GM23338 (cell line): ENCODE measurements around the gene GALNT15. TPM values are rescaled to one million over a fixed set of nuclear protein-coding genes. Genes with fewer than 3 reads are reported as not detected.

Experiments
- ATAC-seq: fragments of 200-7000 bp; cut with Tn5 transposase; 3 replicates; pipeline ENCODE4 v1.9.1; 2020
- DNase-seq: peaks from one replicate; pipeline ENCODE4 v3.0.0-alpha.2; 2015; ENCODE audit warnings: low spot score
- H2AFZ ChIP-seq: fragments of 200-600 bp; sonication (generic); 2 replicates; pipeline ENCODE4 v1.8.0; 2016; ENCODE audit warnings: antibody characterized with exemption, mild to moderate bottlenecking, moderate library complexity
- H3F3A ChIP-seq: fragments of 200-600 bp; sonication (generic); replicated peaks from 2 replicates; pipeline ENCODE4 v1.8.0; 2017; ENCODE audit warnings: antibody characterized with exemption, mixed run types, low read depth
- H3K27ac ChIP-seq: fragments of 200-600 bp; sonication (generic); 2 replicates; pipeline ENCODE4 v1.6.1; 2016; ENCODE audit warnings: low read depth
- H3K27me3 ChIP-seq: fragments of 200-600 bp; sonication (generic); 2 replicates; pipeline ENCODE4 v1.8.0; 2016; ENCODE audit warnings: mild to moderate bottlenecking, mixed run types, moderate library complexity; ENCODE audit not compliant: insufficient read depth
- H3K36me3 ChIP-seq: fragments of 200-600 bp; sonication (generic); 2 replicates; pipeline ENCODE4 v1.8.0; 2016; ENCODE audit warnings: mild to moderate bottlenecking; ENCODE audit not compliant: insufficient read depth
- H3K4me1 ChIP-seq: fragments of 200-600 bp; sonication (generic); 2 replicates; pipeline ENCODE4 v1.8.0; 2016; ENCODE audit warnings: mild to moderate bottlenecking, moderate library complexity; ENCODE audit not compliant: insufficient read depth
- H3K4me2 ChIP-seq: fragments of 200-600 bp; sonication (generic); 2 replicates; pipeline ENCODE4 v1.7.1; 2017; ENCODE audit warnings: mixed run types
- H3K4me3 ChIP-seq: fragments of 200-600 bp; sonication (generic); 2 replicates; pipeline ENCODE4 v1.6.1; 2016; ENCODE audit warnings: mixed run types
- H3K79me2 ChIP-seq: fragments of 200-600 bp; sonication (generic); replicated peaks from 2 replicates; pipeline ENCODE4 v1.8.0; 2017; ENCODE audit warnings: mild to moderate bottlenecking; ENCODE audit not compliant: insufficient read depth
- H3K9me2 ChIP-seq: fragments of 200-600 bp; sonication (generic); 2 replicates; pipeline ENCODE4 v1.8.0; 2017; ENCODE audit not compliant: insufficient read depth
- H4K20me1 ChIP-seq: fragments of 200-600 bp; sonication (generic); replicated peaks from 2 replicates; pipeline ENCODE4 v1.8.0; 2017; ENCODE audit warnings: mild to moderate bottlenecking; ENCODE audit not compliant: insufficient read depth
- H3K27ac Mint-ChIP-seq: 2 replicates; pipeline ENCODE4 v1.8.0; 2020; ENCODE audit warnings: inconsistent platforms, mild to moderate bottlenecking, moderate library complexity, mixed read lengths
- H3K27me3 Mint-ChIP-seq: 3 replicates; pipeline ENCODE4 v1.8.0; 2022; ENCODE audit warnings: low read depth, mild to moderate bottlenecking, moderate library complexity, mixed read lengths, inconsistent platforms; ENCODE audit not compliant: insufficient read depth, poor library complexity
- H3K36me3 Mint-ChIP-seq: 3 replicates; pipeline ENCODE4 v1.8.0; 2021; ENCODE audit warnings: low read depth, mild to moderate bottlenecking, inconsistent platforms, moderate library complexity, mixed read lengths
- H3K4me1 Mint-ChIP-seq: 3 replicates; pipeline ENCODE4 v1.8.0; 2020; ENCODE audit warnings: mild to moderate bottlenecking, inconsistent platforms, mixed read lengths
- H3K4me3 Mint-ChIP-seq: 3 replicates; pipeline ENCODE4 v1.8.0; 2021; ENCODE audit warnings: moderate library complexity, mild to moderate bottlenecking, inconsistent platforms, mixed read lengths
- H3K9me3 Mint-ChIP-seq: 3 replicates; pipeline ENCODE4 v1.8.0; 2020; ENCODE audit warnings: moderate library complexity, mild to moderate bottlenecking, inconsistent platforms, mixed read lengths
- CREB1 ChIP-seq: fragments of 250-450 bp; sonication (Bioruptor Pico); IDR thresholded peaks from 2 replicates; pipeline ENCODE4 v1.5.0; 2020; ENCODE audit warnings: low read depth, mild to moderate bottlenecking, moderate library complexity
- CTCF ChIP-seq, 2 experiments: fragments of 200-600 bp in 1 of 2; sonication (generic) in 1 of 2; conservative IDR thresholded peaks; 2 replicates each; pipeline versions ENCODE4 v1.5.1 to v1.6.1; 2016 to 2017; ENCODE audit warnings: antibody characterized with exemption in 2 of 2, low read depth in 2 of 2, mild to moderate bottlenecking in 2 of 2, moderate library complexity in 1 of 2
- ETS1 ChIP-seq: IDR thresholded peaks from 2 replicates; pipeline ENCODE4 v1.6.1; 2016; ENCODE audit warnings: antibody characterized with exemption
- EZH2 ChIP-seq: fragments of 200-600 bp; sonication (generic); IDR thresholded peaks from one replicate; pipeline ENCODE4 v1.8.0; 2017; ENCODE audit warnings: antibody characterized with exemption, mild to moderate bottlenecking, low read depth; ENCODE audit not compliant: unreplicated experiment
- EZH2phosphoT487 ChIP-seq: fragments of 200-600 bp; sonication (generic); IDR thresholded peaks from one replicate; pipeline ENCODE4 v1.8.1; 2018; ENCODE audit warnings: antibody characterized with exemption; ENCODE audit not compliant: unreplicated experiment
- JUNB ChIP-seq: IDR thresholded peaks from one replicate; pipeline ENCODE4 v1.6.1; 2016; ENCODE audit warnings: antibody characterized with exemption; ENCODE audit not compliant: unreplicated experiment
- NANOG ChIP-seq: IDR thresholded peaks from 2 replicates; pipeline ENCODE4 v1.6.1; 2016; ENCODE audit warnings: antibody characterized with exemption, borderline replicate concordance
- POLR2AphosphoS5 ChIP-seq: IDR thresholded peaks from 2 replicates; pipeline ENCODE4 v1.6.1; 2016; ENCODE audit warnings: antibody characterized with exemption, low read depth
- REST ChIP-seq: IDR thresholded peaks from one replicate; pipeline ENCODE4 v1.6.1; 2018; ENCODE audit warnings: antibody characterized with exemption; ENCODE audit not compliant: unreplicated experiment
- STAT1 ChIP-seq: IDR thresholded peaks from one replicate; pipeline ENCODE4 v1.6.1; 2016; ENCODE audit warnings: antibody characterized with exemption; ENCODE audit not compliant: unreplicated experiment
- ZNF114 ChIP-seq: fragments of 250-450 bp; sonication (Bioruptor Pico); IDR thresholded peaks from 2 replicates; pipeline ENCODE4 v1.5.0; 2020; ENCODE audit warnings: mild to moderate bottlenecking, moderate library complexity
- ZNF331 ChIP-seq: fragments of 250-450 bp; sonication (Bioruptor Pico); IDR thresholded peaks from 2 replicates; pipeline ENCODE4 v1.5.0; 2020; ENCODE audit warnings: low read depth, mild to moderate bottlenecking, moderate library complexity
- polyA plus RNA-seq: library from polyadenylated mRNA; unstranded; fragments of >200 nt; fragmentation: Nextera tagmentation; extraction: Ambion mirVana; gene quantifications from 2 replicates; pipeline ENCODE4 v1.2.1, GENCODE V29; 2016
- total RNA-seq: library from RNA; depleted of rRNA; stranded (reverse); fragments of >200 nt; shearing (Covaris generic); gene quantifications from 2 replicates; pipeline ENCODE4 v1.2.3, GENCODE V29; 2014

Gene GALNT15
- total and polyA plus RNA-seq, 2 experiments from 2014 or later, result 0.06 to 0.35 TPM

GRCh38 chr3:16266714-16267113 lies 92.2 kb downstream of the GALNT15 start:
- H3K36me3 ChIP-seq, result peaks cover 21% of the 10 kb centered on the region
- peaks cover 4% of the 10 kb centered on the region for H3K27me3 Mint-ChIP-seq
- no peaks in the 10 kb centered on the region for H3K9me2 ChIP-seq
- peaks cover 20% of the 10 kb centered on the region; the same call in 2 of the 3 replicates for H3K36me3 Mint-ChIP-seq
- H3K27me3 ChIP-seq, result no peaks in the 10 kb centered on the region
- H4K20me1 ChIP-seq, result no peaks in the 10 kb centered on the region; the same call in none of the 2 replicates
- TF ChIP-seq ZNF114 (CRISPR knock-in tag) (no peak), EZH2phosphoT487 (no peak), NANOG (no peak), JUNB (no peak), CTCF (conservative IDR thresholded peaks at IDR 0.05; ENCODE audit: low read depth in 2 of 2) (no peak), CREB1 (CRISPR knock-in tag) (no peak), EZH2 (no peak), POLR2AphosphoS5 (no peak), ZNF331 (CRISPR knock-in tag) (no peak), STAT1 (no peak)
- H3F3A ChIP-seq, result no peaks in the 10 kb centered on the region
- H3K4me1 Mint-ChIP-seq, result peaks cover 19% of the 10 kb centered on the region
- no peaks in the 10 kb centered on the region for H3K9me3 Mint-ChIP-seq
- DNase-seq (no peak), ATAC-seq (no peak)
- H2AFZ ChIP-seq, result no peak overlapping the region
- no peak overlapping the region for H3K27ac ChIP-seq
- H3K4me3 Mint-ChIP-seq, result peak overlapping the region; percentile 48; the same call in 2 of the 3 replicates
- H3K4me2 ChIP-seq, result peak overlapping the region; percentile 91; the same call in 1 of the 2 replicates
- H3K27ac Mint-ChIP-seq, result no peak overlapping the region
- H3K4me3 ChIP-seq, result peak overlapping the region; percentile 92
- H3K4me1 ChIP-seq, result peaks cover 7% of the 10 kb centered on the region
- H3K79me2 ChIP-seq, result peaks cover 68% of the 10 kb centered on the region

- Histone ChIP-seq H3K79me2 (peaks cover 34% of the 10 kb centered on the region), H3K4me2 (no peak overlapping the region), H3K27ac (no peak overlapping the region), H4K20me1 (no peaks in the 10 kb centered on the region; the same call in none of the 2 replicates), H2AFZ (no peak overlapping the region), H3K9me2 (no peaks in the 10 kb centered on the region), H3K36me3 (peaks cover 33% of the 10 kb centered on the region), H3K4me1 (peaks cover 5% of the 10 kb centered on the region), H3K4me3 (no peak overlapping the region), H3F3A (no peaks in the 10 kb centered on the region), H3K27me3 (no peaks in the 10 kb centered on the region)
- no peaks in the 10 kb centered on the region for H3K9me3 Mint-ChIP-seq
- DNase-seq (no peak), ATAC-seq (no peak)
- H3K27ac Mint-ChIP-seq, result no peak overlapping the region
- H3K4me1 Mint-ChIP-seq, result peaks cover 14% of the 10 kb centered on the region
- no peak overlapping the region for H3K4me3 Mint-ChIP-seq
- peaks cover 32% of the 10 kb centered on the region; the same call in 2 of the 3 replicates for H3K36me3 Mint-ChIP-seq
- H3K27me3 Mint-ChIP-seq, result peaks cover 2% of the 10 kb centered on the region
- no peak for TF ChIP-seq REST
- TF ChIP-seq CREB1 (CRISPR knock-in tag), result no peak
- no peak for TF ChIP-seq STAT1
- no peak for TF ChIP-seq CTCF (conservative IDR thresholded peaks at IDR 0.05; ENCODE audit: low read depth in 2 of 2)
- TF ChIP-seq ZNF114 (CRISPR knock-in tag), result no peak
- no peak for TF ChIP-seq ZNF331 (CRISPR knock-in tag)
- TF ChIP-seq JUNB, result no peak
- TF ChIP-seq EZH2phosphoT487, result no peak
- no peak for TF ChIP-seq EZH2
- no peak for TF ChIP-seq ETS1
- no peak for TF ChIP-seq POLR2AphosphoS5
These were observed 96.4 kb downstream of the GALNT15 start for GRCh38 chr3:16270855-16271254.
